Measurements from ENCODE around the gene IMMT. TPM values are rescaled to one million over a fixed set of nuclear protein-coding genes. Genes with fewer than 3 reads are reported as not detected.

The IMMT gene
- total RNA-seq, 2 donors from 2014 or later: 96.8 to 99.9 TPM

DNA sequence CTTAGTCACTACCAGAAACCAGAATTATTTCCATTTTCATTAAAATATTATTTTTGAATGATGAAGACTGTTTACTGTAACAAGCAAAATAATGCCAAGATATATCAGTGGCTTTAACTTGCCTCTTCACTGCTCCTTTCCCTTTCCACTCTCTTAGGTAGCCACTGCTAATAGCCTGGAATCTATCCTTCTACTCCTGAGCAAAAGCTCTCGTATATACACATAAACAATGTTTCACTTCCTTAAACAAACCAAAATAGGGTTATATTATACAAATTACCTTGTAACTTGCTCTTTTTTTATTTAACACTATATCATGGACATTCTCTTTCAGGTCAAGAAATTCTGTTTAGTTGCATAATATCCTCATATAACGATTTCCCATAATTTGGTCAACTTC, 20.8 kb downstream of the IMMT start:
- Mint-ChIP-seq H3K4me3 (no peak overlapping the region), H3K36me3 (ENCODE audit: low read depth) (peaks cover 54% of the 10 kb centered on the region), H3K27me3 (ENCODE audit: insufficient read depth) (no peaks in the 10 kb centered on the region), H3K4me1 (peaks cover 9% of the 10 kb centered on the region), H3K27ac (no peak overlapping the region), H3K9me3 (no peaks in the 10 kb centered on the region)
- Histone ChIP-seq H3K9ac (ENCODE audit: extremely low read depth, low read length, poor library complexity, severe bottlenecking) (no peak overlapping the region), H3K4me3 (ENCODE audit: low read length) (no peak overlapping the region), H3K9me3 (ENCODE audit: control insufficient read depth, low read length) (no peaks in the 10 kb centered on the region), H3K27ac (ENCODE audit: low read depth, low read length) (no peak overlapping the region), H3K27me3 (ENCODE audit: control insufficient read depth, insufficient read depth, low read length, poor library complexity, severe bottlenecking) (no peaks in the 10 kb centered on the region), H3K4me1 (ENCODE audit: control insufficient read depth, insufficient read depth, low read length) (peaks cover 4% of the 10 kb centered on the region), H3K36me3 (ENCODE audit: control insufficient read depth, insufficient read depth, low read length) (peaks cover 81% of the 10 kb centered on the region)
- TF ChIP-seq, protein P1, sequence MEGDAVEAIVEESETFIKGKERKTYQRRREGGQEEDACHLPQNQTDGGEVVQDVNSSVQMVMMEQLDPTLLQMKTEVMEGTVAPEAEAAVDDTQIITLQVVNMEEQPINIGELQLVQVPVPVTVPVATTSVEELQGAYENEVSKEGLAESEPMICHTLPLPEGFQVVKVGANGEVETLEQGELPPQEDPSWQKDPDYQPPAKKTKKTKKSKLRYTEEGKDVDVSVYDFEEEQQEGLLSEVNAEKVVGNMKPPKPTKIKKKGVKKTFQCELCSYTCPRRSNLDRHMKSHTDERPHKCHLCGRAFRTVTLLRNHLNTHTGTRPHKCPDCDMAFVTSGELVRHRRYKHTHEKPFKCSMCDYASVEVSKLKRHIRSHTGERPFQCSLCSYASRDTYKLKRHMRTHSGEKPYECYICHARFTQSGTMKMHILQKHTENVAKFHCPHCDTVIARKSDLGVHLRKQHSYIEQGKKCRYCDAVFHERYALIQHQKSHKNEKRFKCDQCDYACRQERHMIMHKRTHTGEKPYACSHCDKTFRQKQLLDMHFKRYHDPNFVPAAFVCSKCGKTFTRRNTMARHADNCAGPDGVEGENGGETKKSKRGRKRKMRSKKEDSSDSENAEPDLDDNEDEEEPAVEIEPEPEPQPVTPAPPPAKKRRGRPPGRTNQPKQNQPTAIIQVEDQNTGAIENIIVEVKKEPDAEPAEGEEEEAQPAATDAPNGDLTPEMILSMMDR (conservative IDR thresholded peaks at IDR 0.05): no peak
- no peak for DNase-seq
- WGBS, 2 experiments (ENCODE audit: insufficient coverage in 1 of 2, insufficient read length in 1 of 2): 95 to 100% methylated on average over 1 to 2 of the region's 2 CpGs

DNA sequence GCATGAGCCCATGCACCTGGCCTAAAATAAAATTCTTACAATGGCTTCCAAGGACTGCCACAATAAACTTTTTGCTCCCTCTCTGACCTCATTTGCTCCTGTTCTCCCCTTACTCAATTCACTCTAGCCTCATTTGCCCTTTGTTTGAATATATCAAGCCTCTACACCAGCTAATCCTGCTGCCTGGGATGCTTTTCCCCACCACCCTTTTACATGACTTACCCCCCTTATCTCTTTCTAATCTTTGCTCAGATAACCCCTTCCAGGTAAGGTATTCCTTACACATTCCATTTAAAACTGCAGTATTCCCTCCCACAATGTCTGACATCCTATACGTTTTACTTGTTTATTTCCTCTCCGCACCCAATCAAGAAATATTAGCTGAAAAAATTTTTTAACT, 22.7 kb downstream of the IMMT start:
- Histone ChIP-seq H3K36me3 (ENCODE audit: control insufficient read depth, insufficient read depth, low read length) (peaks cover 75% of the 10 kb centered on the region), H3K4me3 (ENCODE audit: low read length) (no peak overlapping the region), H3K27ac (ENCODE audit: low read depth, low read length) (no peak overlapping the region), H3K9ac (ENCODE audit: extremely low read depth, low read length, poor library complexity, severe bottlenecking) (peak overlapping the region; percentile 51), H3K9me3 (ENCODE audit: control insufficient read depth, low read length) (no peaks in the 10 kb centered on the region), H3K4me1 (ENCODE audit: control insufficient read depth, insufficient read depth, low read length) (peaks cover 4% of the 10 kb centered on the region), H3K27me3 (ENCODE audit: control insufficient read depth, insufficient read depth, low read length, poor library complexity, severe bottlenecking) (no peaks in the 10 kb centered on the region)
- Mint-ChIP-seq H3K36me3 (ENCODE audit: low read depth) (peaks cover 56% of the 10 kb centered on the region), H3K9me3 (no peaks in the 10 kb centered on the region), H3K4me1 (peaks cover 9% of the 10 kb centered on the region), H3K27ac (peak overlapping the region; percentile 92), H3K27me3 (ENCODE audit: insufficient read depth) (no peaks in the 10 kb centered on the region), H3K4me3 (no peak overlapping the region)
- TF ChIP-seq, protein P1 (conservative IDR thresholded peaks at IDR 0.05): no peak
- WGBS, 2 experiments (ENCODE audit: insufficient coverage in 1 of 2, insufficient read length in 1 of 2): 69 to 86% methylated on average over 2 of the region's 2 CpGs
- peak; percentile 56 for DNase-seq

DNA sequence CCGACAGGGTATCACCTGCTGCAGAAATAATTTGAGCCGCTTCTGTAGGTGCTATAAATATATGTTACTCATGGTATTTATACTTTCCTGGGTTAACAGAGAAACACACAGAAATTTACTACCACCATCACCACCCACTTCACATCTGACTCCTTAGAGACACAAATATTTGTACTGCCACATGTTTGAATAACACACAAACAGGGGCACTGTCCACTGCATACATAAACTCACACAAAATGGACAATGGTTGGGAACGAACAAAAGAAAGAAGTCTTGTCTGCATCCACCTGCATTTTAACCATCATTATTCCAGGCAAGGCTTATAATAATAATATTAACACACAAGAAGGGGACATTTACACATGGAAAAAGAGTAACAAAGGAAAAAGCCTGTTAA, 24.0 kb downstream of the IMMT start:
- Histone ChIP-seq H3K4me1 (ENCODE audit: control insufficient read depth, insufficient read depth, low read length) (peaks cover 4% of the 10 kb centered on the region), H3K27ac (ENCODE audit: low read depth, low read length) (no peak overlapping the region), H3K9me3 (ENCODE audit: control insufficient read depth, low read length) (no peaks in the 10 kb centered on the region), H3K9ac (ENCODE audit: extremely low read depth, low read length, poor library complexity, severe bottlenecking) (no peak overlapping the region), H3K27me3 (ENCODE audit: control insufficient read depth, insufficient read depth, low read length, poor library complexity, severe bottlenecking) (no peaks in the 10 kb centered on the region), H3K4me3 (ENCODE audit: low read length) (no peak overlapping the region), H3K36me3 (ENCODE audit: control insufficient read depth, insufficient read depth, low read length) (peaks cover 71% of the 10 kb centered on the region)
- Mint-ChIP-seq H3K27ac (no peak overlapping the region), H3K36me3 (ENCODE audit: low read depth) (peaks cover 55% of the 10 kb centered on the region), H3K27me3 (ENCODE audit: insufficient read depth) (no peaks in the 10 kb centered on the region), H3K4me1 (peaks cover 8% of the 10 kb centered on the region), H3K4me3 (no peak overlapping the region), H3K9me3 (no peaks in the 10 kb centered on the region)
- no peak for DNase-seq
- 80 to 94% methylated on average over 1 to 3 of the region's 3 CpGs for WGBS, 2 experiments (ENCODE audit: insufficient coverage in 1 of 2, insufficient read length in 1 of 2)
- TF ChIP-seq, protein P1 (conservative IDR thresholded peaks at IDR 0.05): no peak
